KMS-11 (cell line): ENCODE results near the gene IGLON5.

Experiments used
- H2AFZ ChIP-seq: fragments of 200-600 bp; sonication (generic); 2 replicates; pipeline ENCODE4 v1.6.1; 2016; ENCODE audit warnings: antibody characterized with exemption, mixed run types, low read depth
- H3K27ac ChIP-seq: fragments of 200-600 bp; sonication (generic); 2 replicates; pipeline ENCODE4 v1.6.1; 2016; ENCODE audit warnings: mild to moderate bottlenecking, mixed run types
- H3K27me3 ChIP-seq: fragments of 200-600 bp; sonication (generic); 2 replicates; pipeline ENCODE4 v1.6.1; 2017; ENCODE audit warnings: mild to moderate bottlenecking, low read depth, mixed run types, moderate library complexity; ENCODE audit not compliant: insufficient read depth
- H3K36me3 ChIP-seq: fragments of 200-600 bp; sonication (generic); 2 replicates; pipeline ENCODE4 v1.6.1; 2017; ENCODE audit warnings: mild to moderate bottlenecking, mixed run types; ENCODE audit not compliant: insufficient read depth
- H3K4me1 ChIP-seq: fragments of 200-600 bp; sonication (generic); 2 replicates; pipeline ENCODE4 v1.6.1; 2016; ENCODE audit warnings: mild to moderate bottlenecking, low read depth, mixed run types; ENCODE audit not compliant: poor library complexity, severe bottlenecking
- H3K4me2 ChIP-seq: fragments of 200-600 bp; sonication (generic); 2 replicates; pipeline ENCODE4 v1.7.0; 2016; ENCODE audit warnings: mild to moderate bottlenecking, mixed run types
- H3K4me3 ChIP-seq: fragments of 200-600 bp; sonication (generic); IDR thresholded peaks from 2 replicates; pipeline ENCODE4 v1.6.1; 2017; ENCODE audit warnings: low read depth, low read length, mixed read lengths; ENCODE audit not compliant: insufficient read depth
- H3K79me2 ChIP-seq: fragments of 200-600 bp; sonication (generic); 2 replicates; pipeline ENCODE4 v1.6.1; 2016; ENCODE audit warnings: low read depth, mixed run types; ENCODE audit not compliant: insufficient read depth
- H3K9ac ChIP-seq: fragments of 200-600 bp; sonication (generic); 2 replicates; pipeline ENCODE4 v1.6.1; 2016; ENCODE audit warnings: mild to moderate bottlenecking, mixed run types
- H4K20me1 ChIP-seq: fragments of 200-600 bp; sonication (generic); 2 replicates; pipeline ENCODE4 v1.6.1; 2016; ENCODE audit warnings: mild to moderate bottlenecking, mixed run types; ENCODE audit not compliant: insufficient read depth
- TF ChIP-seq, protein P1 (sequence below): fragments of 200-600 bp; sonication (generic); conservative IDR thresholded peaks from 2 replicates; pipeline ENCODE4 v1.6.1; 2017; ENCODE audit warnings: low read depth, mild to moderate bottlenecking, antibody characterized with exemption, low read length, moderate library complexity, mixed read lengths

Gene IGLON5

DNA sequence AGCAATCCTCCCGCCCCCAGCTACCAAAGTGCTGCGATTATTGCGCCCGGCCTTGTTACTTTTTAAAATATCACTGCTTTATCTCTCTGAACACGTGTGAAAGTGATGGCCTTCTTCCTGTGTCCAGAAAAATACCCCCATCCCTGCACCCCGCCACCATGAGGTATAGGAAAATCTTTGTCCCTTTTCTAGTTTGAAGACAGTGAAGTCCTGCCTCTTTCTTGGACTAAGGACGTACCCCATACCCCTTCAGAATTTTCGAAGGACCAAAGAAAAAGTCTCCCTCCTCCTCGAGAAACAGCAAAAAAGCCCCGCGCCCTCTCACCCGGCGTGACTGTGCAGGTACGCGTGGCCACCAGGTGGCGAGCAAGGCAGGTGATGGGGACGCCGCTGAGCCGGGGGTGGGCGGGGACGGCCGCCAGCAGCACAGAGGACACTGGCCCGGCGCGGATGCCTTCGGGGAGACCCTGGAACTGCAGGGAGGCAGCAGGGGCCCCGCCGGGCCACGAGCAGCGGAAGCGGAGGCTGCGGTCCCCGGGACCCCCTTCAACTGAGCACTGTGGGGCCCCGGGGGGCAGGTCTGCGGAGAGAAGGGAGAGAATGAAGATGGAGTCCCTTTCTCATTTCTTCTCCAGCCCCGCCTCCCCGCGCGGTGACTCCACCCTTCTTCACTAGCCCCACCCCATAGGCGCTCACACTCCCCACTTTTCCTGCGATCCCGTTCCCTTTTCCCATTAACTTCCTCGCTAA is 27.3 kb downstream of the IGLON5 start:
- Histone ChIP-seq H4K20me1 (no peaks in the 10 kb centered on the region), H3K4me2 (no peak overlapping the region), H3K36me3 (no peaks in the 10 kb centered on the region), H3K27me3 (no peaks in the 10 kb centered on the region), H3K4me1 (no peaks in the 10 kb centered on the region), H3K9ac (no peak overlapping the region), H3K79me2 (no peaks in the 10 kb centered on the region), H3K27ac (no peak overlapping the region), H2AFZ (no peak overlapping the region), H3K4me3 (no peak overlapping the region)
- TF ChIP-seq, protein P1, sequence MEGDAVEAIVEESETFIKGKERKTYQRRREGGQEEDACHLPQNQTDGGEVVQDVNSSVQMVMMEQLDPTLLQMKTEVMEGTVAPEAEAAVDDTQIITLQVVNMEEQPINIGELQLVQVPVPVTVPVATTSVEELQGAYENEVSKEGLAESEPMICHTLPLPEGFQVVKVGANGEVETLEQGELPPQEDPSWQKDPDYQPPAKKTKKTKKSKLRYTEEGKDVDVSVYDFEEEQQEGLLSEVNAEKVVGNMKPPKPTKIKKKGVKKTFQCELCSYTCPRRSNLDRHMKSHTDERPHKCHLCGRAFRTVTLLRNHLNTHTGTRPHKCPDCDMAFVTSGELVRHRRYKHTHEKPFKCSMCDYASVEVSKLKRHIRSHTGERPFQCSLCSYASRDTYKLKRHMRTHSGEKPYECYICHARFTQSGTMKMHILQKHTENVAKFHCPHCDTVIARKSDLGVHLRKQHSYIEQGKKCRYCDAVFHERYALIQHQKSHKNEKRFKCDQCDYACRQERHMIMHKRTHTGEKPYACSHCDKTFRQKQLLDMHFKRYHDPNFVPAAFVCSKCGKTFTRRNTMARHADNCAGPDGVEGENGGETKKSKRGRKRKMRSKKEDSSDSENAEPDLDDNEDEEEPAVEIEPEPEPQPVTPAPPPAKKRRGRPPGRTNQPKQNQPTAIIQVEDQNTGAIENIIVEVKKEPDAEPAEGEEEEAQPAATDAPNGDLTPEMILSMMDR: 0 out of 2 replicates have a peak, but pooled peaks have one; percentile 23

GRCh38 chr19:51339313-51339686 is 27.9 kb downstream of the IGLON5 start:
- Histone ChIP-seq H3K9ac (no peak overlapping the region), H3K27me3 (no peaks in the 10 kb centered on the region), H3K27ac (no peak overlapping the region), H3K4me3 (no peak overlapping the region), H3K4me2 (no peak overlapping the region), H3K36me3 (no peaks in the 10 kb centered on the region), H3K79me2 (no peaks in the 10 kb centered on the region), H4K20me1 (no peaks in the 10 kb centered on the region), H2AFZ (no peak overlapping the region), H3K4me1 (no peaks in the 10 kb centered on the region)
- TF ChIP-seq, protein P1: no peak

DNA sequence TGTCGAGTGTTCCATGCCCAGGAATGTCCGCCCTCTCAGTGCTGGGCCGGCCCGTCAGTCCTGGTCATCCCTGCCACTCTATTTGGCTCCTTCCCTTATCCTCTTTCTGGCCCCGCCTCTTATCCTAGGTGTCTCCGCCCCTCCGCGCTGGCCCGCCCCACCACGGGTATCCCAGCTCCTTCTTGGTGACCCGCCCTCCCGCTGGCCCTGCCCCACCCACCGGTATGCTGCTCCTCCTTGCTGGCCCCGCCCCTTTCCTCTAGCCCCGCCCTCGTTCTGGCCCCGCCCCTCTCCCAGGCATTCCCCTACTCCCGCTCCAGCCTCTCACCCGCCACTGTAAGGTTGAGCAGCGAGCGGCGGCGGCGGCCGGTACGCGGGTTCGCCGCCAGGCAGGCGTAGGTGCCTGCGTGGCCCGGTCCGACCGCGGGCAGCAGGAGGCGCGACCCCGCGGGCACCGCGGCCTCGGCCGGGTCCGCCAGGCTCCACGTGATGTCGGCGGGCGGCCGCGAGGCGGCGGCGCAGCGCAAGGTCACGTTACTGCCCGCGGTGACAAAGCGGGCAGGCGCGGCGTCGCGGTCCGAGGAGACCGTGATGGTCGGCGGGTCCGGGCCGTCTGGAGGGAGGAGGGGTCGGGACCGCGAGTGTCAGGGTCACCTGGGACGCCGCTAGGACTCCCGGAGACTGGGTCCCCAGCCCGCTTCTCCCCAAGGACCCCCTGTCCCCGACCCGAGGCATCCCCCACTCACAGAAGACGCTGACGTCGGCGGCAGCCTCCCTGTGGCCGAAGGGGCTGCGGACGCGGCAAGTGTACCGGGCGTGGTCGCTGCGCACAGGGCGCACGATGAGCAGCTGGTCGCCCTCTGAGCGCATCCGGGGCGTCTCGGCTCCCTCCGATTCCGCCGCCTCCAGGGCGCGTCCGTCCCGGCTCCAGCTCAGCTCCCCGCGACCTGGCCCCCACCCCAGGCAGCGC is 28.5 kb downstream of the IGLON5 start:
- Histone ChIP-seq H3K4me1 (no peaks in the 10 kb centered on the region), H3K4me2 (no peak overlapping the region), H2AFZ (no peak overlapping the region), H3K36me3 (no peaks in the 10 kb centered on the region), H3K9ac (no peak overlapping the region), H3K4me3 (no peak overlapping the region), H3K27ac (no peak overlapping the region), H4K20me1 (no peaks in the 10 kb centered on the region), H3K27me3 (no peaks in the 10 kb centered on the region), H3K79me2 (no peaks in the 10 kb centered on the region)
- TF ChIP-seq, protein P1: no peak

- Histone ChIP-seq H3K27ac (no peak overlapping the region), H3K4me1 (no peaks in the 10 kb centered on the region), H2AFZ (no peak overlapping the region), H3K4me2 (no peak overlapping the region), H3K9ac (no peak overlapping the region), H4K20me1 (no peaks in the 10 kb centered on the region), H3K36me3 (no peaks in the 10 kb centered on the region), H3K4me3 (no peak overlapping the region), H3K27me3 (no peaks in the 10 kb centered on the region), H3K79me2 (no peaks in the 10 kb centered on the region)
- TF ChIP-seq, protein P1: no peak
Observed at GRCh38 chr19:51341066-51341465, 29.6 kb downstream of the IGLON5 start.
